Measurements from ENCODE around the gene NUS1. TPM values are rescaled to one million over a fixed set of nuclear protein-coding genes. Genes with fewer than 3 reads are reported as not detected.
"Not testable (repeated sequence)": the region's sequence is repeated elsewhere in the genome, so short reads cannot be mapped to it uniquely, and the experiment has no call there.

NUS1 gene
- total and polyA plus RNA-seq, 5 donors from 2014 or later, result 12.6 to 24.6 (median 15.9) TPM

- ATAC-seq (ENCODE audit: low read depth in 2 of 2) (no peak), DNase-seq (no peak)
- no peaks in the 10 kb centered on the region for H3K36me3 ChIP-seq (ENCODE audit: control insufficient read depth, insufficient read depth, low read length)
- no peak overlapping the region for H3K4me3 ChIP-seq (ENCODE audit: low read depth, low read length)
- Mint-ChIP-seq H3K4me3 (no peak overlapping the region), H3K27me3 (no peaks in the 10 kb centered on the region), H3K27ac (no peak overlapping the region), H3K4me1 (peaks cover 58 to 80% (median 64%) of the 10 kb centered on the region in 4 donors), H3K36me3 (peaks cover 11% of the 10 kb centered on the region), H3K9me3 (peaks cover 0 to 2% (median 0%) of the 10 kb centered on the region in 7 donors)
- H3K27ac ChIP-seq (ENCODE audit: insufficient read depth, low read length, poor library complexity, severe bottlenecking), result no peak overlapping the region
- H3K9me3 ChIP-seq (ENCODE audit: control insufficient read depth in 2 of 2, low read length in 2 of 2), result no peaks in the 10 kb centered on the region
- peaks cover 23% of the 10 kb centered on the region for H3K4me1 ChIP-seq (ENCODE audit: control insufficient read depth, insufficient read depth, low read length, poor library complexity, severe bottlenecking)
- H3K27me3 ChIP-seq (ENCODE audit: control insufficient read depth, insufficient read depth, low read length), result no peaks in the 10 kb centered on the region
Measured at GRCh38 chr6:117684749-117685148, 9.5 kb downstream of the NUS1 start.

GRCh38 chr6:117685359-117685758 is 10.1 kb downstream of the NUS1 start:
- H3K9me3 ChIP-seq (ENCODE audit: control insufficient read depth in 2 of 2, low read length in 2 of 2), result no peaks in the 10 kb centered on the region
- Mint-ChIP-seq H3K4me1 (peaks cover 53 to 76% (median 60%) of the 10 kb centered on the region in 4 donors), H3K9me3 (peaks cover 0 to 2% (median 0%) of the 10 kb centered on the region in 7 donors), H3K36me3 (peaks cover 10% of the 10 kb centered on the region), H3K27me3 (no peaks in the 10 kb centered on the region), H3K27ac (no peak overlapping the region), H3K4me3 (no peak overlapping the region)
- H3K27ac ChIP-seq (ENCODE audit: insufficient read depth, low read length, poor library complexity, severe bottlenecking), result no peak overlapping the region
- H3K4me1 ChIP-seq (ENCODE audit: control insufficient read depth, insufficient read depth, low read length, poor library complexity, severe bottlenecking), result peaks cover 17% of the 10 kb centered on the region
- H3K36me3 ChIP-seq (ENCODE audit: control insufficient read depth, insufficient read depth, low read length), result no peaks in the 10 kb centered on the region
- H3K4me3 ChIP-seq (ENCODE audit: low read depth, low read length), result no peak overlapping the region
- DNase-seq, result no peak
- no peak for ATAC-seq (ENCODE audit: low read depth in 2 of 2)
- no peaks in the 10 kb centered on the region for H3K27me3 ChIP-seq (ENCODE audit: control insufficient read depth, insufficient read depth, low read length)

DNA sequence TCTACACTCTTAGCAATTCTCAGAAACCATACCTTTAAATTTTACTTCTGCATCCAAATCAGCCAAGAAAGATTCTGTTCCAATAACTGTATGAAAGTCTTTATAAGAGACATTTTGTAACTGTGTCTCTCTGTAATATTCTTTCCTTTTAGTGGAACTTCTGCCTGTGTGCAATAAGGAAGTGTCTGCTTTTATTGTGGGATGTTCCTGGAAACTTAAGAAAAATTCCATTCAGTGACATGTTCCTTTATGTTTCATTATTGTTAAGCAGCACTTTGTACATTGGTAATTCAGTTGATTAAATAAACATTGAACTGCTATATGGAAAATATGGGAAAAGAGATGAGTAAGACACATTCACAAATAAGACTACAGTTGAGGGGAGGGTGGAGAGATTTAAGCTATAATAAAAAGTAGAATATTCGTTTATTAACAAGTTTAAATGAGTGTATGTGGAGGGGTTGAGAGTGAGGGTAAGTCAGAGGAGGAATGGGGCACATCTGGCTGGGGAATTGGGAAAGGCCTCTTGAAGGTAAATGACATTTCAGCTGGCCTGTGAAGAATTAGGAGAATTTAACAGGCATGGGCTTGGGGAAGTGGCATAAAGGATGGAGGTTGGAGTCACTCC is 11.9 kb downstream of the NUS1 start:
- peaks cover 10% of the 10 kb centered on the region for H3K4me1 ChIP-seq (ENCODE audit: control insufficient read depth, insufficient read depth, low read length, poor library complexity, severe bottlenecking)
- no peak for DNase-seq
- H3K4me1 Mint-ChIP-seq, result peaks cover 47 to 67% (median 55%) of the 10 kb centered on the region in 4 donors
- no peaks in the 10 kb centered on the region for H3K27me3 Mint-ChIP-seq
- no peak overlapping the region for H3K27ac ChIP-seq (ENCODE audit: insufficient read depth, low read length, poor library complexity, severe bottlenecking)
- peaks cover 6% of the 10 kb centered on the region for H3K36me3 Mint-ChIP-seq
- no peaks in the 10 kb centered on the region for H3K27me3 ChIP-seq (ENCODE audit: control insufficient read depth, insufficient read depth, low read length)
- H3K4me3 Mint-ChIP-seq, result no peak overlapping the region
- ATAC-seq (ENCODE audit: low read depth in 2 of 2), result no peak
- H3K27ac Mint-ChIP-seq, result no peak overlapping the region
- H3K36me3 ChIP-seq (ENCODE audit: control insufficient read depth, insufficient read depth, low read length), result no peaks in the 10 kb centered on the region
- H3K9me3 ChIP-seq (ENCODE audit: control insufficient read depth in 2 of 2, low read length in 2 of 2), result no peaks in the 10 kb centered on the region
- no peak overlapping the region for H3K4me3 ChIP-seq (ENCODE audit: low read depth, low read length)
- peaks cover 0 to 2% (median 0%) of the 10 kb centered on the region in 7 donors for H3K9me3 Mint-ChIP-seq

GRCh38 chr6:117689584-117689983 is 14.3 kb downstream of the NUS1 start:
- not testable (repeated sequence) for H3K27me3 Mint-ChIP-seq; H3K27me3 ChIP-seq (ENCODE audit: control insufficient read depth, insufficient read depth, low read length); H3K4me3 Mint-ChIP-seq; ATAC-seq (ENCODE audit: low read depth in 2 of 2); H3K9me3 Mint-ChIP-seq; H3K9me3 ChIP-seq (ENCODE audit: control insufficient read depth in 2 of 2, low read length in 2 of 2); H3K4me3 ChIP-seq (ENCODE audit: low read depth, low read length); H3K27ac ChIP-seq (ENCODE audit: insufficient read depth, low read length, poor library complexity, severe bottlenecking); H3K4me1 ChIP-seq (ENCODE audit: control insufficient read depth, insufficient read depth, low read length, poor library complexity, severe bottlenecking); DNase-seq; H3K27ac Mint-ChIP-seq
- Mint-ChIP-seq H3K4me1 (peaks cover 35 to 48% (median 41%) of the 10 kb centered on the region in 4 donors), H3K36me3 (peaks cover 16% of the 10 kb centered on the region)
- peaks cover 15% of the 10 kb centered on the region for H3K36me3 ChIP-seq (ENCODE audit: control insufficient read depth, insufficient read depth, low read length)

GRCh38 chr6:117706504-117706903 is 31.2 kb downstream of the NUS1 start:
- Mint-ChIP-seq H3K9me3 (no peaks in the 10 kb centered on the region), H3K4me3 (no peak overlapping the region), H3K36me3 (peaks cover 6% of the 10 kb centered on the region), H3K27ac (no peak overlapping the region), H3K27me3 (no peaks in the 10 kb centered on the region), H3K4me1 (peaks cover 0 to 5% (median 0%) of the 10 kb centered on the region in 4 donors)
- Histone ChIP-seq H3K4me1 (ENCODE audit: control insufficient read depth, insufficient read depth, low read length, poor library complexity, severe bottlenecking) (no peaks in the 10 kb centered on the region), H3K27me3 (ENCODE audit: control insufficient read depth, insufficient read depth, low read length) (no peaks in the 10 kb centered on the region), H3K36me3 (ENCODE audit: control insufficient read depth, insufficient read depth, low read length) (peaks cover 43% of the 10 kb centered on the region), H3K4me3 (ENCODE audit: low read depth, low read length) (no peak overlapping the region), H3K9me3 (ENCODE audit: control insufficient read depth in 2 of 2, low read length in 2 of 2) (no peaks in the 10 kb centered on the region), H3K27ac (ENCODE audit: insufficient read depth, low read length, poor library complexity, severe bottlenecking) (no peak overlapping the region)
- ATAC-seq (ENCODE audit: low read depth in 2 of 2), result no peak
- DNase-seq, result no peak

DNA sequence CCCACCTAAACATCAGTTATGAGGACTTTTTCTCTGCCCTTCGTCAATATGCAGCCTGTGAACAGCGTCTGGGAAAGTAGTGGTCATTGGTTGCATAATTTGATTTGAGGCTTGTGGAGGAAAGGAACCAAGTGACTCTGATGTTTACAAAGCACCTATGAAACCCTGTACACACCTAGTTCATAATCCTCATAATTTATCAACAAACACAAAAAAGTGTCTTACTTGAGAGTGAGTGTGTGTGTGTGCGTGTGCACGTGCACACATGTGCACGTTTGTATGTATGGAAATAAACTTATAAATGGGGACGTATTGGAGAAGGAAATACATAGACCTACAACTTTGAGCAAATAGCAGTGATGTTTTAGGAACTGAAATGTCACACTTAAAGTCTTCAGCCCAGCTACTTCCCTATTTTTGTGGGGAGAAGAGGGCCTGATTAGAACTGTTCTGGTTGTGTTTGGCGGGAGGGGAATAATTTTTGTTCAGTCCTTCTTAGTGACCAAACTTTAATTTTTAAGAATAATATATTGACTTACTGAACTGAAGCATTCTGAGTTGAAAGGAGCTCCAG is 31.8 kb downstream of the NUS1 start:
- H3K27me3 ChIP-seq (ENCODE audit: control insufficient read depth, insufficient read depth, low read length); H3K36me3 Mint-ChIP-seq; H3K4me3 ChIP-seq (ENCODE audit: low read depth, low read length); H3K27ac Mint-ChIP-seq; H3K4me1 Mint-ChIP-seq; ATAC-seq (ENCODE audit: low read depth in 2 of 2); H3K9me3 Mint-ChIP-seq; DNase-seq; H3K4me1 ChIP-seq (ENCODE audit: control insufficient read depth, insufficient read depth, low read length, poor library complexity, severe bottlenecking); H3K4me3 Mint-ChIP-seq; H3K27me3 Mint-ChIP-seq; H3K9me3 ChIP-seq (ENCODE audit: control insufficient read depth in 2 of 2, low read length in 2 of 2); H3K27ac ChIP-seq (ENCODE audit: insufficient read depth, low read length, poor library complexity, severe bottlenecking): not testable (repeated sequence)
- peaks cover 37% of the 10 kb centered on the region for H3K36me3 ChIP-seq (ENCODE audit: control insufficient read depth, insufficient read depth, low read length)

- Mint-ChIP-seq H3K9me3 (peaks cover 0 to 3% (median 0%) of the 10 kb centered on the region in 7 donors), H3K27ac (no peak overlapping the region), H3K27me3 (no peaks in the 10 kb centered on the region), H3K4me1 (peaks cover 0 to 5% (median 2%) of the 10 kb centered on the region in 4 donors), H3K36me3 (peaks cover 6% of the 10 kb centered on the region), H3K4me3 (no peak overlapping the region)
- DNase-seq, result peak in 1 of 3 donors; percentile 14
- ATAC-seq (ENCODE audit: low read depth in 2 of 2), result no peak
- Histone ChIP-seq H3K4me1 (ENCODE audit: control insufficient read depth, insufficient read depth, low read length, poor library complexity, severe bottlenecking) (no peaks in the 10 kb centered on the region), H3K4me3 (ENCODE audit: low read depth, low read length) (no peak overlapping the region), H3K9me3 (ENCODE audit: control insufficient read depth in 2 of 2, low read length in 2 of 2) (no peaks in the 10 kb centered on the region), H3K27ac (ENCODE audit: insufficient read depth, low read length, poor library complexity, severe bottlenecking) (no peak overlapping the region), H3K36me3 (ENCODE audit: control insufficient read depth, insufficient read depth, low read length) (peaks cover 4% of the 10 kb centered on the region), H3K27me3 (ENCODE audit: control insufficient read depth, insufficient read depth, low read length) (no peaks in the 10 kb centered on the region)
Measured at GRCh38 chr6:117711369-117711768, 36.1 kb downstream of the NUS1 start.

- no peaks in the 10 kb centered on the region for H3K4me1 ChIP-seq (ENCODE audit: control insufficient read depth, insufficient read depth, low read length, poor library complexity, severe bottlenecking)
- no peaks in the 10 kb centered on the region for H3K36me3 Mint-ChIP-seq
- DNase-seq (no peak), ATAC-seq (ENCODE audit: low read depth in 2 of 2) (no peak)
- H3K36me3 ChIP-seq (ENCODE audit: control insufficient read depth, insufficient read depth, low read length), result no peaks in the 10 kb centered on the region
- no peaks in the 10 kb centered on the region for H3K27me3 Mint-ChIP-seq
- H3K4me3 Mint-ChIP-seq, result no peak overlapping the region
- no peak overlapping the region for H3K4me3 ChIP-seq (ENCODE audit: low read depth, low read length)
- no peaks in the 10 kb centered on the region for H3K27me3 ChIP-seq (ENCODE audit: control insufficient read depth, insufficient read depth, low read length)
- no peak overlapping the region for H3K27ac Mint-ChIP-seq
- H3K4me1 Mint-ChIP-seq, result no peaks in the 10 kb centered on the region
- H3K9me3 Mint-ChIP-seq, result peaks cover 0 to 16% (median 4%) of the 10 kb centered on the region in 7 donors
- H3K9me3 ChIP-seq (ENCODE audit: control insufficient read depth in 2 of 2, low read length in 2 of 2), result no peaks in the 10 kb centered on the region
- no peak overlapping the region for H3K27ac ChIP-seq (ENCODE audit: insufficient read depth, low read length, poor library complexity, severe bottlenecking)
Measured at GRCh38 chr6:117718895-117719294, 43.6 kb downstream of the NUS1 start.

Measured in CD4-positive, CD25-positive, alpha-beta regulatory T cell (primary cell).